ENCODE data around the gene DEDD.
A peak's percentile ranks its signal among the peaks of the same experiment; 100 is the strongest.

The DEDD gene

GRCh38 chr1:161111527-161111926, 20.9 kb downstream of the DEDD start:
- no peak overlapping the region for H3K4me3 ChIP-seq (ENCODE audit: control insufficient read depth, low read depth, low read length)
- DNase-seq (ENCODE audit: low read depth) = no peak
- no peak for TF ChIP-seq CTCF (IDR thresholded peaks at IDR 0.05; ENCODE audit: control insufficient read depth, insufficient read depth, low read depth, low read length, missing control alignments)

- TF ChIP-seq CTCF (IDR thresholded peaks at IDR 0.05; ENCODE audit: control insufficient read depth, insufficient read depth, low read depth, low read length, missing control alignments) = no peak
- no peak overlapping the region for H3K4me3 ChIP-seq (ENCODE audit: control insufficient read depth, low read depth, low read length)
- no peak for DNase-seq (ENCODE audit: low read depth)
Measured at GRCh38 chr1:161111117-161111516, 21.4 kb downstream of the DEDD start.

- DNase-seq (ENCODE audit: low read depth) = no peak
- TF ChIP-seq CTCF (IDR thresholded peaks at IDR 0.05; ENCODE audit: control insufficient read depth, insufficient read depth, low read depth, low read length, missing control alignments) = no peak
- no peak overlapping the region for H3K4me3 ChIP-seq (ENCODE audit: control insufficient read depth, low read depth, low read length)
Measured at GRCh38 chr1:161106431-161106830, 26.0 kb downstream of the DEDD start.

GRCh38 chr1:161100556-161100955, 31.9 kb downstream of the DEDD start:
- no peak for TF ChIP-seq CTCF (IDR thresholded peaks at IDR 0.05; ENCODE audit: control insufficient read depth, insufficient read depth, low read depth, low read length, missing control alignments)
- no peak for DNase-seq (ENCODE audit: low read depth)
- H3K4me3 ChIP-seq (ENCODE audit: control insufficient read depth, low read depth, low read length) = no peak overlapping the region

- no peak for TF ChIP-seq CTCF (IDR thresholded peaks at IDR 0.05; ENCODE audit: control insufficient read depth, insufficient read depth, low read depth, low read length, missing control alignments)
- H3K4me3 ChIP-seq (ENCODE audit: control insufficient read depth, low read depth, low read length) = peak overlapping the region; percentile 59
- no peak for DNase-seq (ENCODE audit: low read depth)
Measured at GRCh38 chr1:161099090-161099802, 33.2 kb downstream of the DEDD start.

- TF ChIP-seq CTCF (IDR thresholded peaks at IDR 0.05; ENCODE audit: control insufficient read depth, insufficient read depth, low read depth, low read length, missing control alignments) = peak; percentile 24
- DNase-seq (ENCODE audit: low read depth) = no peak
- peak within 1 kb of the TSS; percentile 59 for H3K4me3 ChIP-seq (ENCODE audit: control insufficient read depth, low read depth, low read length)
Measured at GRCh38 chr1:161098210-161099068, 34.0 kb downstream of the DEDD start, which contains the start of gene KLHDC9. Gene KLHDC9, plus strand, starts transcription at chr1:161098361. Its CDS starts 175 bp downstream, at chr1:161098536.
